Measurements from ENCODE around the gene CELF5.

GRCh38 chr19:3272401-3272931 is 48.0 kb downstream of the CELF5 start:
- no peak for TF ChIP-seq POLR2A (IDR thresholded peaks at IDR 0.05)
- TF ChIP-seq CTCF (IDR thresholded peaks at IDR 0.05): no peak

All from right lobe of liver (tissue), 4 donors.